Muscle layer of duodenum (tissue), 2 donors: ENCODE measurements around the gene FOXP1.
A peak's percentile ranks its signal among the peaks of the same experiment; 100 is the strongest.

Experiments
- H3K27ac ChIP-seq: one replicate; pipeline ENCODE4 v1.7.0; 2013; ENCODE audit warnings: mild to moderate bottlenecking, low read length
- H3K27me3 ChIP-seq: one replicate; pipeline ENCODE4 v1.7.0; 2013; ENCODE audit warnings: low read depth, mild to moderate bottlenecking, control low read depth, low read length
- H3K36me3 ChIP-seq, 2 donors: one replicate each; pipeline ENCODE4 v1.7.0; 2013; ENCODE audit warnings: low read length in 2 of 2, control low read depth in 1 of 2, mild to moderate bottlenecking in 1 of 2; ENCODE audit not compliant: insufficient read depth in 2 of 2, control insufficient read depth in 1 of 2
- H3K4me1 ChIP-seq, 2 donors: one replicate each; pipeline ENCODE4 v1.7.0; 2013; ENCODE audit warnings: low read length in 2 of 2, mild to moderate bottlenecking in 2 of 2, control low read depth in 1 of 2, moderate library complexity in 1 of 2; ENCODE audit not compliant: insufficient read depth in 2 of 2, control insufficient read depth in 1 of 2
- H3K4me3 ChIP-seq, 2 donors: one replicate each; pipeline ENCODE4 v1.7.0; 2013; ENCODE audit warnings: low read length in 2 of 2, low read depth in 1 of 2, mild to moderate bottlenecking in 1 of 2
- H3K9me3 ChIP-seq, 2 donors: one replicate each; pipeline ENCODE4 v1.7.0; 2013; ENCODE audit warnings: low read length in 2 of 2, control low read depth in 1 of 2, mild to moderate bottlenecking in 1 of 2; ENCODE audit not compliant: control insufficient read depth in 1 of 2
- donor health status: healthy.

FOXP1 gene

DNA sequence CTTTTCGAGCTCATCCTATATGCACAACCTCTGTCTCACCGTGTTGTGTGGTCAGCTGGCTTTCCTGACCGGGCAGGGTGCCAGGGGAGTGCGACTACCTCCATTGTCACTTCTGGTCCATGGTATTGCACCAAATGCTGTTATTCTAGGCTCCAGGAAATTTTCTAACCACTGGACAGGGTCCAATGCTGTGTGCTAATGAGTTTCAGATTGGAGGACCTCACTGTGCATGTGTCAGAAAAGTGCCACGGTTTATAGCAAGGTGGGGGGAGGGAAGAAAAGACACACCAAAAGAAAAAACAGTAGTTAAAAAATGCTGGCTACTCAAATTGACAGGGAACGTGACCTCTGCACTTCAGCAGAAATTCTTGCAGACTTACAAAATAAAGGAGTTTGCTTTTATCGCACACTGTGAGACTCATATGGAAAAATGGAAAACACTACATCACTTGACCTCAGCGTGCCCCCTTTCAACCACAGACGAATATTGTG is 480.1 kb downstream of the FOXP1 start:
- no peaks in the 10 kb centered on the region for H3K27me3 ChIP-seq
- peak overlapping the region; percentile 5 for H3K27ac ChIP-seq
- H3K4me3 ChIP-seq = no peak overlapping the region
- H3K4me1 ChIP-seq = peaks cover 37 to 56% of the 10 kb centered on the region in 2 donors
- peaks cover 10 to 12% of the 10 kb centered on the region in 2 donors for H3K36me3 ChIP-seq
- no peaks in the 10 kb centered on the region for H3K9me3 ChIP-seq

DNA sequence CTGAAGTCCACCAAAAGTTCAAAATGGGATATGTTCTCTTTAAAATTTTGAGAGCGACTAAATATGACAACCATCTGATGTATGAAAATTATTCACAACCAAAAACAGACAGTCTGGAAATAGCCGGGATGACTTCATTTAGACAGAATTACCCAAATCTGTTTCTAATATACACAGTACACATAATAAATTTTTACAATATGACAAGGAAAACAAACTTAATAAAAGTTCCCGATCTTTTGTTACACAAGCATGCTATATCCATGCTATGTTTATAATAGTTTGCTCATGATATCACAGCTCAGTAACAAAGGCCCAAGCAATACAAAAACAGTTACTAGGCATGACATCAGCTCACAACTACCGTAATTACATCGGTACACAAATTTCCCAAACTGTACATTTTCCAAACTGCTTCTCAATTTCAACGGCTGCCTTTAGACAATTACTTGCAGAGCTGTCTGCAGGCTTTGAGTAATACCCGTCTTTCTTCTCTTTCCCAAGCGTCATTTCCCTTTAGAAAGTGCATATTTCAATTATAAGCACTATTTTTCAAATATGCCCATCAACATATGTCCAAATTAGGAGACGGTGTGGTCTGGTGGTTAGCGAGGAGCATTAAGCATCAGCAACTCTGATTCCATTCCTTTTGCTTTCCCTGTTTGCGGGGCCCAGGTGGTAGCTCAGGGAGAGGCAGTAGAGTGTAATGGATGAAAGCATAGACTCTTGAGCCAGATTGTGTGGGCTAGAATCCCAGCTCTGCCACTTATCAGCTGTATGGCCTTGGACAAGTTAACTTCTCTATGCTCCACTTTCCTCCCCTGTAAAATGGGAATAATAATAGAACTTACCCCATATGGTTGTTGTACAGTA is 481.2 kb downstream of the FOXP1 start:
- Histone ChIP-seq H3K4me1 (peaks cover 32 to 47% of the 10 kb centered on the region in 2 donors), H3K27me3 (no peaks in the 10 kb centered on the region), H3K27ac (peak overlapping the region; percentile 79), H3K36me3 (peaks cover 10 to 12% of the 10 kb centered on the region in 2 donors), H3K4me3 (peak overlapping the region in 1 of 2 donors; percentile 27), H3K9me3 (no peaks in the 10 kb centered on the region)

DNA sequence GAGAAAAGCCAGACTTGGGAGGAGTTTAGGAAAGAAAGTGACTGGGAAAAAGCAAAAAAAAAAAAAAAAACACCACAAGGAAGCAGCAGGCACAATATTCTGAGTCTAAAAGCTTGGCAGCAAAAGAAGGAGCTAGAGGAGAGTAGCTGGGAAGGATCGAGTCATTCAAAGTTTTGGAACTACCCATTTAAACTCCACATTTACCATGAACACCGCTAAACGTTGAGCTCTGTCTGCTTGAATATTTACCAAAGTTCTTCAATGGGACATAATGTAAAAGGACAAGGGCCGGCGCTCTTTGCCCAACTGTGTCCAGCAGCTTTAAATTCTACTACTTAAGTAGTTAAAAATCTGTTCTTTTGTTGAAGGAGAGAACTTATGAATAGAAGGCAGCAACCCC is 481.9 kb downstream of the FOXP1 start:
- Histone ChIP-seq H3K4me1 (peaks cover 32 to 47% of the 10 kb centered on the region in 2 donors), H3K36me3 (peaks cover 10 to 12% of the 10 kb centered on the region in 2 donors), H3K9me3 (no peaks in the 10 kb centered on the region), H3K27ac (peak overlapping the region; percentile 79), H3K27me3 (no peaks in the 10 kb centered on the region), H3K4me3 (no peak overlapping the region)

DNA sequence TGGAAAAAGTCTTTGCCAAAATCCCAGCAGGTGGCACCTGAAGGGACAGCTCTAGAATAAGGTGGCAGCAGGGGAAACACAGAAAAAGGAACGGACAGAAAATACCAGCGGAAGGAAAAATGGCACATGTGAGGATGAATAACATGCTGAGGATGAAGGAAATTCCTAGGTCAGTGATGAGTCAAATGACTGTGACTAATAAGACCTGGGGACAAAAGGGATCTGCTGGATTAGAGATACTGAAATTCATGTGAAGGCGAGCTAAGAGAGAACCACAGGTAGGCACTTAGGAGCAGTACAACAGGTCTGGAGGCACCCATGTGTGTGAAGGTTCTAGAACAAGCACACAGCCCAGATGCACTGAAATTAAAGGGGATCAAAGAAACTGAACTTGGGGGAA is 482.5 kb downstream of the FOXP1 start:
- H3K27me3 ChIP-seq = no peaks in the 10 kb centered on the region
- no peaks in the 10 kb centered on the region for H3K9me3 ChIP-seq
- H3K4me1 ChIP-seq = peaks cover 32 to 47% of the 10 kb centered on the region in 2 donors
- peaks cover 10 to 12% of the 10 kb centered on the region in 2 donors for H3K36me3 ChIP-seq
- H3K27ac ChIP-seq = peak overlapping the region; percentile 79
- H3K4me3 ChIP-seq = no peak overlapping the region

DNA sequence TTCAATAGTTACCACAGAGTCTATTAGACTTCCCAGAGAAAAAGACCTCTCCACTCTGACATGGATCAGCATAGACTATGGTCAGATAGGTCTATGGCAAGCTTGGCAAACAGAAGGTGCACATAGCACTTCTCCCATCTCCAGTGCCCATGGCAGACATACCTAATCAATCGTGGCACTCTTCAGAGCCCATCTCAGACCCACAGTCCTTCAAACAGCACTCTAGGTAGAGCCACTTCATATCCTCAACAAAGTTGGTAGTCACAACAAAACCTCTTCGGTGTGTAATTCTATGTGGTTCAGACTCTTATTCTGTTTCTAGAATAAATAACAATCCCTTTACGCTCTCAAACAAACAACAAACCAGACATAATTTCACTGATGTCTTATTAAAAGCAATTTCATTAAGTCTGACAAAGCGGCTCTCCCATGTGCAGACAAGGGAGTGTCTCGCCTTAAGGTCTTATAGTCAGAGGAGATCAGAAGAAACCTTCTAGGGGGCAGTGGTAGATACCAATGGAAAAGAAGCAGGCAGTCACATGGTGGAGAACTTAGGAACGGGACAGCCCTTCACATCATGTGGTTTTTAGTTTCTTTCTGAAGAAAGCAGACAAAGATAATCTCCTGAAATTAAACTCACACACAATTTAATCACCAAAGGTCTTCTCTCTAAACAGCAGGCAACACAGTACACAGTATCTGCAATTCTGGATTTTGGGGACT is 483.4 kb downstream of the FOXP1 start:
- Histone ChIP-seq H3K27ac (peak overlapping the region; percentile 79), H3K4me3 (no peak overlapping the region), H3K36me3 (peaks cover 9 to 12% of the 10 kb centered on the region in 2 donors), H3K27me3 (no peaks in the 10 kb centered on the region), H3K9me3 (no peaks in the 10 kb centered on the region), H3K4me1 (peaks cover 32 to 47% of the 10 kb centered on the region in 2 donors)

DNA sequence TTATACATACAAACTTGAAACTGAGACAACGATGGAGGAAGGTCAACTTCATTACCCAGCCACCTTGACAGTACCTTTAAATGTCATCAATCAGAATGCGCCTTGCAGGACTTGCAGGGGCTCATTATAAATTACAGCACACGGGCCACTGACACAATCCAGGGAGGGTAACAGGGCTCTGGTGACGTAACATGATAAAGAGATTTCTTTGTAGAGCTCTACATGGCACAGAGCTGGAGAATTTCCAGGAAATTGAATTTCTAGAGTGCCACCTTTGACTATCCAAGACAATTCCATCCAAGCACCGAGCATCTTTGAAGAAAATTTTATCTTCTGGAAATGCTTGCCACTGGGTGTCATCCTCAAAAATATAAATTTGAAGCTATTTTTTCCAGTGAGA is 486.0 kb downstream of the FOXP1 start:
- H3K27ac ChIP-seq = no peak overlapping the region
- no peaks in the 10 kb centered on the region for H3K9me3 ChIP-seq
- H3K4me3 ChIP-seq = no peak overlapping the region
- peaks cover 11 to 23% of the 10 kb centered on the region in 2 donors for H3K4me1 ChIP-seq
- no peaks in the 10 kb centered on the region for H3K27me3 ChIP-seq
- H3K36me3 ChIP-seq = peaks cover 6 to 8% of the 10 kb centered on the region in 2 donors

DNA sequence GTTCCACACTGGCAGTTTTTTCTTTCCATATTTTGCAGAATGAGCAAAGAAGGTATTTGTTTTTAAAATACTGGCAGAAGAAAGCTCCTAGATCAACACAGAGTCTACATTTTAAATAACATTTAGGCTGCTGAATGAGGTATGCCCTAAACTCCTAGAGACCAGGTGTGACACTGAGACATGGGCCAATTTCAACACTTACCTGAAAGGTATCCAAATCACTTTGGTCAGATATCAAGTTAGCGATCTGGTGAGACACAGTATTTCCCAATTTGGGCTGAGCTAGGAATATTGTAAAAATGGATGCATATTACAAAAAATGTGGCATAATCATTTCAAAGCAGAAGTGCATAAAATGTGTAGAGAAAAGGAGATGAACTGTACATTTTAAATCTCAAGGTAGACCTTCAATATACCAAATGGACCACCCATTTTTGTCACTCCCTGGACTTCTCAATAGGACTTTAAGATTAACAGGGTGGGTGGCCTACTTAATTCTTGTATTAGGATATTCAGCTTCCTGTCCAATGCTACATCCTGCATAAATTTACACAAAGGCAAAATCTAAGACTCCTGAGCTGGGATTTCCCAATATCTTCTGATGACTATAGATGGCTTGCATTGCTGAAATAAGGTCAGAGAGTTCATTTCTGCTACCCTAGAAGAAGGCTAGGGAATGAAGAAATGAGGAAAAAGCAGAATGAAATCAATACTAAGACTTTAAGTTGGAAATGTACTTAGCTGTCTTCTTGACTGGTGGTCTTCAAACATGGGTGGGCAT is 487.8 kb downstream of the FOXP1 start:
- peaks cover 0 to 8% of the 10 kb centered on the region in 2 donors for H3K36me3 ChIP-seq
- H3K9me3 ChIP-seq = no peaks in the 10 kb centered on the region
- H3K4me3 ChIP-seq = no peak overlapping the region
- peaks cover 0 to 15% of the 10 kb centered on the region in 2 donors for H3K4me1 ChIP-seq
- H3K27me3 ChIP-seq = no peaks in the 10 kb centered on the region
- no peak overlapping the region for H3K27ac ChIP-seq

DNA sequence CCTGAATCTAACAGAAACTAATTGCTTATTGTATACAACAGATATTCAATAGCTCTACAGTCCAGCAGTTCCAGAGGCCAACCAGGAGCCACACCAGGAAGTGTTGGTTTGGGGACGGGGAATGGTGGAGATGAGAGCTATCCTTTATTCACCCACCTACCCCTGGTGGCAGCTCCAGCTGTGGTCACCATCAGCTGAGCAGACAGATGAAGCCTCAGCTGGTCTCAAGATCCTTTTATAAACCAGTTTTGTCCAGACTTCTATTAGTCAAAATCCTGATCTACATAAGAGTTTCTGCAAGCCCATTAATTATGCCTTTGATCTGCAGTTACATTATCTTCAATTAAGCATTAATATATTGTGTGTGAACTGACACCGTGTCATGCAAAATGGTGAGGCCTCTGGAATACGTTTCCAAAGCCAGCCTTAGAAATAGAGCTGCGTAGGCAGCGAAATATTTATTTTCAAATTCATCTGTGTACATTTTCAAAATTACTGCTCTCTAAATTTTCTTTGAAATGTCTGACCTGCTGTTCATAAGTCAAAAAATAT is 488.8 kb downstream of the FOXP1 start:
- Histone ChIP-seq H3K27ac (no peak overlapping the region), H3K4me3 (no peak overlapping the region), H3K36me3 (peaks cover 0 to 7% of the 10 kb centered on the region in 2 donors), H3K4me1 (peaks cover 0 to 7% of the 10 kb centered on the region in 2 donors), H3K9me3 (no peaks in the 10 kb centered on the region), H3K27me3 (no peaks in the 10 kb centered on the region)

DNA sequence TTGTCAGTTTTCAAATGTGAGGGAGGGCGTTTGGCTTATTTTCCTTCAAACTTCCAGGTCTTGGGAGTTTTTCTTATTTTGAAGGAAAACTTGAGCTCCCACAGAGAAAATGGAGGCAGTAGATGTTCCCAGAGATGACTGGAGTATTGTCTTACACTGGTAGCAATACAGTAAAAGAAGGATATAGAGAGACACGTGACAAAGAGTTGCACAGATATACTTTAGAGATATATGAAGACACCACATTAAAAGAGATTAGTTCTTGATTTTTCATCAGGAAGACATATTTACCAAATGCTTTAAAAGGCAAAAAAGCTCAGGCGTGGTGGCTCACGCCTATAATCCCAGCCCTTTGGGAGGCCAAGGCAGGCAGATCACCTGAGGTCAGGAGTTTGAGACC is 490.9 kb downstream of the FOXP1 start:
- H3K4me1 ChIP-seq = no peaks in the 10 kb centered on the region

DNA sequence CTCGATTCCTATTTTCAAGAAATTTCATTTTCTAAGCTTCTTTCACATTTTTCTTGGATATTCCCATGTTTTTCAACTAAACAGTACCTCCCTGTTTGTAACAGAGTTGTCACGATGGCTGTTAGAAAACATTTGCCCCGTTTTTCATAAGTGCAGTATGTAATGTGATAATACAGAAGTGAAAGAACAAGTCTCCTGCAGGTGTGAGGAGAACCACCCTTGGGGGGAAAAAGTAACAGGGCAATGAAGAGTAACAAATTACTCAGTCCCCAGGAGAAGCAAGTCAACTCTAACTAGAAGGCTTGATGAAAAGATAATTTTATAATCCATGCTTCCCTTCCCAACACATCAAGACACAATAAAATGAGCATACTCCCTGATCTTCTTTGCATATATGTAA is 493.3 kb downstream of the FOXP1 start:
- Histone ChIP-seq H3K4me3 (no peak overlapping the region), H3K9me3 (no peaks in the 10 kb centered on the region), H3K36me3 (peaks cover 0 to 5% of the 10 kb centered on the region in 2 donors), H3K4me1 (peaks cover 0 to 7% of the 10 kb centered on the region in 2 donors), H3K27me3 (no peaks in the 10 kb centered on the region), H3K27ac (no peak overlapping the region)

More for the DNA sequence above, 490.9 kb downstream of the FOXP1 start:
- Histone ChIP-seq H3K9me3 (no peaks in the 10 kb centered on the region), H3K27me3 (no peaks in the 10 kb centered on the region), H3K36me3 (peaks cover 0 to 5% of the 10 kb centered on the region in 2 donors), H3K4me3 (no peak overlapping the region), H3K27ac (no peak overlapping the region)
